Suprapubic skin (tissue), 4 donors: ENCODE measurements around the gene CEP41. TPM values are rescaled to one million over a fixed set of nuclear protein-coding genes. Genes with fewer than 3 reads are reported as not detected.

ENCODE experiments used
- DNase-seq, 2 donors: peaks; one replicate each; pipeline ENCODE4 v3.0.0-alpha.2; 2019; ENCODE audit warnings: low spot score in 2 of 2
- H3K27ac ChIP-seq: fragments of 200-600 bp; sonication (generic); one replicate; pipeline ENCODE4 v1.5.1; 2019
- H3K27me3 ChIP-seq: fragments of 200-600 bp; sonication (generic); one replicate; pipeline ENCODE4 v1.5.1; 2019
- H3K36me3 ChIP-seq: fragments of 200-600 bp; sonication (generic); one replicate; pipeline ENCODE4 v1.5.1; 2019
- H3K4me1 ChIP-seq: fragments of 200-600 bp; sonication (generic); one replicate; pipeline ENCODE4 v1.5.1; 2019
- H3K4me3 ChIP-seq: fragments of 200-600 bp; sonication (generic); one replicate; pipeline ENCODE4 v1.5.1; 2019; ENCODE audit warnings: mild to moderate bottlenecking
- H3K9me3 ChIP-seq: fragments of 200-600 bp; sonication (generic); one replicate; pipeline ENCODE4 v1.5.1; 2019
- EP300 ChIP-seq: sonication (generic); formaldehyde crosslinking; IDR thresholded peaks from one replicate; pipeline ENCODE4 v1.6.1; 2017; ENCODE audit warnings: antibody characterized with exemption
- POLR2A ChIP-seq, 2 donors: fragments of 450-650 bp; IDR thresholded peaks; one replicate each; pipeline ENCODE4 v1.6.1; 2017; ENCODE audit warnings: antibody characterized with exemption in 2 of 2, mild to moderate bottlenecking in 2 of 2, moderate library complexity in 2 of 2
- POLR2AphosphoS5 ChIP-seq, 3 donors: sonication (generic); formaldehyde crosslinking; IDR thresholded peaks; one replicate each; pipeline ENCODE4 v1.6.1; 2017; ENCODE audit warnings: antibody characterized with exemption in 3 of 3
- WGBS: methylation state at CpG from one replicate; pipeline ENCODE4 v1.1.5; 2018; 5-methylcytosine and 5-hydroxymethylcytosine counted together
- total RNA-seq, 4 donors: library from RNA; depleted of rRNA; stranded (reverse); fragments of >200 nt; gene quantifications; one replicate each; pipeline ENCODE4 v1.1.0, GENCODE V29; 2016
- TF ChIP-seq, protein P1 (sequence below), 2 donors: fragments of 200-600 bp in 1 of 2; fragments of 450-650 bp in 1 of 2; sonication (generic) in 1 of 2; IDR thresholded peaks; one replicate each; pipeline ENCODE4 v1.5.1; 2016 to 2019; ENCODE audit warnings: antibody characterized with exemption in 2 of 2, mild to moderate bottlenecking in 1 of 2, moderate library complexity in 1 of 2

Gene CEP41
- total RNA-seq, 4 donors from 2014 or later = 1.1 to 4.6 (median 4.2) TPM

DNA sequence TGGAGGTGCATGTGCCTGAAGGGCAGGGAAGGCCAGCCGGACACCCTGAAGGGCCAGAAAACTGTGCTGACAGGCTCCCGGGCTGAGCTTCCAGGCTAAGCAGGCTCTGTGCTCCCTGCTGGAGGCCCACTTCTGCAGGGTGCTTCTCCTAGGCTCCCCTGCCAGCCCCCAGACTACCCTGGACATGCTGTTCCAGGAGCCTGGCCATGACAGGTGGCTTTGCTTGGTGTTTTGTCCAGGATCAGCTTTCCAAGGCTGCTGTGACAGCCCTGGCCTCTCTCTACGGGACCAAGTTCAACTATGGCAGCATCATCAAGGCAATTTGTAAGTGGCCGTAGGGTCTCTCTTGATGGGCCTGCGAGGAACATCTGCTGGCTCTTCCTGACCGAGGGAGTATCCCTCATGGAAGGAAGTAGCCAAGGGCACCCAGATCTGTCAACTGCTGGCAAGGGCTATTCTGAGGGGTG, 55.2 kb downstream of the CEP41 start:
- Histone ChIP-seq H3K9me3 (no peaks in the 10 kb centered on the region), H3K4me3 (no peak overlapping the region), H3K4me1 (no peaks in the 10 kb centered on the region), H3K27ac (no peak overlapping the region), H3K36me3 (no peaks in the 10 kb centered on the region), H3K27me3 (no peaks in the 10 kb centered on the region)
- TF ChIP-seq, protein P1, sequence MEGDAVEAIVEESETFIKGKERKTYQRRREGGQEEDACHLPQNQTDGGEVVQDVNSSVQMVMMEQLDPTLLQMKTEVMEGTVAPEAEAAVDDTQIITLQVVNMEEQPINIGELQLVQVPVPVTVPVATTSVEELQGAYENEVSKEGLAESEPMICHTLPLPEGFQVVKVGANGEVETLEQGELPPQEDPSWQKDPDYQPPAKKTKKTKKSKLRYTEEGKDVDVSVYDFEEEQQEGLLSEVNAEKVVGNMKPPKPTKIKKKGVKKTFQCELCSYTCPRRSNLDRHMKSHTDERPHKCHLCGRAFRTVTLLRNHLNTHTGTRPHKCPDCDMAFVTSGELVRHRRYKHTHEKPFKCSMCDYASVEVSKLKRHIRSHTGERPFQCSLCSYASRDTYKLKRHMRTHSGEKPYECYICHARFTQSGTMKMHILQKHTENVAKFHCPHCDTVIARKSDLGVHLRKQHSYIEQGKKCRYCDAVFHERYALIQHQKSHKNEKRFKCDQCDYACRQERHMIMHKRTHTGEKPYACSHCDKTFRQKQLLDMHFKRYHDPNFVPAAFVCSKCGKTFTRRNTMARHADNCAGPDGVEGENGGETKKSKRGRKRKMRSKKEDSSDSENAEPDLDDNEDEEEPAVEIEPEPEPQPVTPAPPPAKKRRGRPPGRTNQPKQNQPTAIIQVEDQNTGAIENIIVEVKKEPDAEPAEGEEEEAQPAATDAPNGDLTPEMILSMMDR (IDR thresholded peaks at IDR 0.05) = no peak
- TF ChIP-seq POLR2A (IDR thresholded peaks at IDR 0.05) (no peak), POLR2AphosphoS5 (IDR thresholded peaks at IDR 0.05) (no peak), EP300 (no peak)
- DNase-seq = no peak
- WGBS = 94% methylated on average over 3 of the region's 6 CpGs

DNA sequence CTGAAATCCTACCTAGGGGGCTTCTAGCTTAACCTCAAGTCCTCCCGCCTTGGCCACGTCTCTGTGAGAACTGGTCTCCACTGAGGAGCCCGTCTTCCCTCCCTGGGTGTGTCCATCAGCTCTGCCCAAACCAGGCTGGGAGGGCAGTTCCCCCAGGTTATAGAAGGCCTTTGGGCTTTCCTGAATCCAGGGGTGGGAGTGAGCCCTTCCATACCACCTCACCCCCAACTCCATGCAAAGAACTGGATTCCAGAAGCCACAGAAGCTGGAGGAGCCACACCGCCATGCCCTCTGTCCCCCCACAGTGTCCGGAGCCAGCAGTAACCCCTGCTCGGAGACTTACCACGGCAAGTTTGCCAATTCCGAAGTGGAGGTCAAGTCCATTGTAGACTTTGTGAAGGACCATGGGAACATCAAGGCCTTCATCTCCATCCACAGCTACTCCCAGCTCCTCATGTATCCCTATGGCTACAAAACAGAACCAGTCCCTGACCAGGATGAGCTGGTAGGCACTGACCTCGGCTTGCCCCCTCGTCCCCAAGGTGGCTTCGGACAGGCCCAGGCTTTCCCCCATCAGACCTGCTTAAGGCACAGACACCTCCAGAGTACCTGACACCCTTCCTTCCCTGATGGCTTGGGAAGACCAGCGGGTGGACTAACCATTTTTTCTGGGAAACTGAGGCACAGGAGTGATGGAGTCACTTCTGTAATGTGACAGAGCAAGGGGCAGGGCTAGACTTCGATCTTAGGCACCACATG, 55.8 kb downstream of the CEP41 start:
- Histone ChIP-seq H3K27ac (no peak overlapping the region), H3K27me3 (no peaks in the 10 kb centered on the region), H3K4me1 (peaks cover 6% of the 10 kb centered on the region), H3K4me3 (no peak overlapping the region), H3K36me3 (no peaks in the 10 kb centered on the region), H3K9me3 (no peaks in the 10 kb centered on the region)
- DNase-seq = no peak
- WGBS = 95% methylated on average over 10 of the region's 13 CpGs
- no peak for TF ChIP-seq POLR2A (IDR thresholded peaks at IDR 0.05)
- TF ChIP-seq POLR2AphosphoS5 (IDR thresholded peaks at IDR 0.05) = no peak
- TF ChIP-seq, protein P1 (IDR thresholded peaks at IDR 0.05) = no peak
- TF ChIP-seq EP300 = no peak

DNA sequence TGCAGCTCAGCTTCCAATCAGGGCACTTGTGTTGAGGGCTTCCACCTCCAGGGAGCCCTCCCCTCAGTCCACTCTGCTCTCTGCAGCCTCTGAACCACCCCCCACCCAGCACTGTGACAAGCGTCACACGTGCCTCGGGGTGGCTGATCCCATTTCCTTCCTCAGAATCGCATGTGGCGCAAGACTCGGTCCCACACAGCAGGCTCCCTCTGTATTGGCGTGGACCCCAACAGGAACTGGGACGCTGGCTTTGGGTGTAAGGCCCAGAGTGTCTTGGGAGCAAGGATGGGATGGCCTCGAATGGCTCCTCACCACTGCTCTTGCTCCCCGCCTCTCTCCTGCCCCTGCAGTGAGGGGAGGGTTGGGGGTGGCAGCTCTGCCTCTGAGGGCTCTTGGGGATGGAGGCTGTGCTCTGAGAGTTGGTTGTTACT, 56.4 kb downstream of the CEP41 start:
- DNase-seq = no peak
- no peaks in the 10 kb centered on the region for H3K27me3 ChIP-seq
- TF ChIP-seq POLR2AphosphoS5 (IDR thresholded peaks at IDR 0.05) = no peak
- 70% methylated on average over 2 of the region's 10 CpGs for WGBS
- H3K27ac ChIP-seq = no peak overlapping the region
- H3K36me3 ChIP-seq = no peaks in the 10 kb centered on the region
- no peak overlapping the region for H3K4me3 ChIP-seq
- H3K4me1 ChIP-seq = peaks cover 9% of the 10 kb centered on the region
- no peaks in the 10 kb centered on the region for H3K9me3 ChIP-seq

DNA sequence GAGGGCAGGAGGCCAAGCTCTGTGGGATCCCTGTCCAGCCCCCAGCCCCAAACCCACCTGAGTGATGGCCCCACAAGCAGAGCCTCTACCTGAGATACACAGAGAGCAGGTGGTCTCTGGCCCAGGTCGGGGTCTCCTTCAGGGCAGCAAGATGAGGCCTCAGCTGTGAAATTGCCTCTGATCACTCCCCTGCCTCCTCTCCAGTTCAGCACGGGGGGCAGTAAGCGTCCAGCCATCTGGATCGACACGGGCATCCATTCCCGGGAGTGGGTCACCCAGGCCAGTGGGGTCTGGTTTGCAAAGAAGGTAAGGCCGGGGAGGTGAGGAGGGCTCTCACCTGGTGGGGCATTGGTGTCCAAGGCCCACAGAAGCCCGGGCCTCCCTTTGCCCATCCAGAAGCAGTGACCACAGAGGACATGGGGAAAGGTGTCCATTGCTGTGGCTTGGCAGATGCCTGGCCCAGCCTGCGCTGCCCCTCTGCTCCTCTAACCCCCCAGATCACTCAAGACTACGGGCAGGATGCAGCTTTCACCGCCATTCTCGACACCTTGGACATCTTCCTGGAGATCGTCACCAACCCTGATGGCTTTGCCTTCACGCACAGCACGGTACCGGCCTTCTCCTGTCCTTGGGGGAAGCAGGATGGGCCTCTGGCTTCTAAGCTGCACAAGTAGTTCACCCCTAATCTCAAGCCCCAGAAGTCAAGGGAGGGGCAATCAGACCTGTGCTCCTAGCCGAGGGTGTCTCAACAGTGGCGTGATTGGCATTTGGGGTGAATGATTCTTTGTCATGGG, 57.4 kb downstream of the CEP41 start:
- DNase-seq = no peak
- no peaks in the 10 kb centered on the region for H3K9me3 ChIP-seq
- TF ChIP-seq EP300 = no peak

DNA sequence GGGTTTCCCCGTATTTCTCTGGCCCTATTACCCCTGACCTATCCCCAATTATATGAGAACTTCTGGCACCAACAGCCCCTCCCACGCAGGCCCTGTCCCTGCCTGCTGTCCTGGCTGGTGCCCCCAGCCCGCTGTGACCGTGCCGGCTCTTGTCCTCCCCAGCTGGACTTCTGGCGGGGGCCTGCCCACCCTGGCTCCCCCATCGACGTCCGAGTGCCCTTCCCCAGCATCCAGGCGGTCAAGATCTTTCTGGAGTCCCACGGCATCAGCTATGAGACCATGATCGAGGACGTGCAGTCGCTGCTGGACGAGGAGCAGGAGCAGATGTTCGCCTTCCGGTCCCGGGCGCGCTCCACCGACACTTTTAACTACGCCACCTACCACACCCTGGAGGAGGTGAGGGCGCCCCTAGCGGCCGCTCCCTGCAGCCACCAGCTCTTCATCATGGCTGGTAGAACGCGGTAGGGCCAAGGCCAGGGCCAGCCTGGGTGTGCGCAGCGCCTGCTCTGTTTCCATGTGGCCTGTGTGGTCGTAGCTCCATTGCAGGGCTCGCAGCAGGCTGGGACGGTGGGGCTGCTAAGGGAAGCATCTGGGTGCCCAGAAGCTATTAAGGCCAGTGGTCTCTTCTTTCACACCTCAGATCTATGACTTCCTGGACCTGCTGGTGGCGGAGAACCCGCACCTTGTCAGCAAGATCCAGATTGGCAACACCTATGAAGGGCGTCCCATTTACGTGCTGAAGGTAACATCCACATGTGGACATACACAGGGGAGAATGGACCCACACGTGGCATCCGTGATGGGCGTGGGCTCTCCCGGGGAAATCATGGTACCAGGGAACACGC, 59.1 kb downstream of the CEP41 start:
- peaks cover 9% of the 10 kb centered on the region for H3K4me1 ChIP-seq
- WGBS = 95% methylated on average over 29 of the region's 41 CpGs
- H3K4me3 ChIP-seq = no peak overlapping the region
- no peak for DNase-seq
- H3K9me3 ChIP-seq = no peaks in the 10 kb centered on the region
- no peaks in the 10 kb centered on the region for H3K36me3 ChIP-seq
- no peak for TF ChIP-seq EP300
- TF ChIP-seq, protein P1 (IDR thresholded peaks at IDR 0.05) = no peak
- no peak for TF ChIP-seq POLR2AphosphoS5 (IDR thresholded peaks at IDR 0.05)
- no peak for TF ChIP-seq POLR2A (IDR thresholded peaks at IDR 0.05)
- no peaks in the 10 kb centered on the region for H3K27me3 ChIP-seq
- H3K27ac ChIP-seq = no peak overlapping the region

More for the DNA sequence above, 57.4 kb downstream of the CEP41 start:
- Histone ChIP-seq H3K36me3 (no peaks in the 10 kb centered on the region), H3K27ac (no peak overlapping the region), H3K4me1 (peaks cover 9% of the 10 kb centered on the region), H3K27me3 (no peaks in the 10 kb centered on the region), H3K4me3 (no peak overlapping the region)
- 97% methylated on average over 18 of the region's 18 CpGs for WGBS
